HG02798 (cell line): Measurements from ENCODE around the gene GABARAP.
A peak's percentile ranks its signal among the peaks of the same experiment; 100 is the strongest.

ENCODE experiments used
- ATAC-seq: cut with Tn5 transposase; IDR thresholded peaks from one replicate; pipeline ENCODE4 v1.9.1; 2021; ENCODE audit warnings: mild to moderate bottlenecking; ENCODE audit not compliant: unreplicated experiment, poor library complexity

Gene GABARAP

GRCh38 chr17:7224110-7224509, 18.1 kb downstream of the GABARAP start:
- no peak for ATAC-seq

GRCh38 chr17:7223375-7223774, 18.9 kb downstream of the GABARAP start:
- ATAC-seq = no peak

DNA sequence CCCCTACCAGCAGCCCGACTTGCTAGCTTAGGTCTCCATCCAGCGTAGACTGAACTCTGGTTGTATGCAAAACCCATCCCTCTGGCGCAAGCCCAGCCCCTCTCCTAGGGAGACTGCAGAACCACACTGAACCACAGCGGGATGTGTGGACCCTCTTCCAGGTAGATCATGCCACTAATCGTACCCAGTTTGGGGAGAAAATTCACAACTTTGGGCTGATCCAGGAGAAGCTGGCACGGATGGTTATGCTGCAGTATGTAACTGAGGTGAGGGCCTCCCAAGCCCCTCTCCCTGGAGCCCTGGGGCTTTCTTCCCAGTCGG, 19.3 kb downstream of the GABARAP start:
- ATAC-seq = no peak

- no peak for ATAC-seq
Observed at GRCh38 chr17:7222093-7222971, 19.9 kb downstream of the GABARAP start.

GRCh38 chr17:7221278-7222092, 20.8 kb downstream of the GABARAP start:
- no peak for ATAC-seq

DNA sequence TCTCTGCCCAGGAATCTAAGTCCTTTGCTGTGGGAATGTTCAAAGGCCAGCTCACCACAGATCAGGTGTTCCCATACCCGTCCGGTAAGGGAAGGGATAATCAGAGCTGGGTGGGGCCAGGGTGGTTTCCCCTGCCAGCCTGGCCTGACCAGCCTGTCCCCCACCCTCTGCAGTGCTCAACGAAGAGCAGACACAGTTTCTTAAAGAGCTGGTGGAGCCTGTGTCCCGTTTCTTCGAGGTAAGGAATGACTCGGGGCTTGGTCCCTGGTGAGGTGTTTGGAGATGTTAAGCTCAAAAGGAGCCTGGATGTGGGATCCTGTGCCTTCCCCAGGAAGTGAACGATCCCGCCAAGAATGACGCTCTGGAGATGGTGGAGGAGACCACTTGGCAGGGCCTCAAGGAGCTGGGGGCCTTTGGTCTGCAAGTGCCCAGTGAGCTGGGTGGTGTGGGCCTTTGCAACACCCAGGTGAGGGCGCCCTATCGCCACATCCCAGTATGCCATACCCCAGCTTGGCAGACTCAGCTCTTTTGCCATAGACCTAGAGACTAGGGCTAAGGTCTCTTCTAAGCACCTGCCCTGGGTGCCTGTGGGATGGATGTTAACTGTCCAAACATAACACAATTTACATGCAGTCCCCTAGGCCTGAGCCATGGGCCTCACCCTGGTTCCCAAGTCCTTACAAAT, 21.5 kb downstream of the GABARAP start:
- no peak for ATAC-seq

GRCh38 chr17:7219812-7220592, 22.2 kb downstream of the GABARAP start, which contains the start of the genes ACADVL and DLG4:
ACADVL (plus strand) TSS chr17:7219938; CDS start chr17:7219985, 47 bp downstream.
DLG4 (minus strand) TSS chr17:7219836.
- peak; percentile 62 for ATAC-seq

GRCh38 chr17:7219229-7219811, 22.9 kb downstream of the GABARAP start:
- ATAC-seq = no peak

- no peak for ATAC-seq
Observed at GRCh38 chr17:7218758-7219157, 23.5 kb downstream of the GABARAP start.

GRCh38 chr17:7218166-7218565, 24.1 kb downstream of the GABARAP start:
- no peak for ATAC-seq

DNA sequence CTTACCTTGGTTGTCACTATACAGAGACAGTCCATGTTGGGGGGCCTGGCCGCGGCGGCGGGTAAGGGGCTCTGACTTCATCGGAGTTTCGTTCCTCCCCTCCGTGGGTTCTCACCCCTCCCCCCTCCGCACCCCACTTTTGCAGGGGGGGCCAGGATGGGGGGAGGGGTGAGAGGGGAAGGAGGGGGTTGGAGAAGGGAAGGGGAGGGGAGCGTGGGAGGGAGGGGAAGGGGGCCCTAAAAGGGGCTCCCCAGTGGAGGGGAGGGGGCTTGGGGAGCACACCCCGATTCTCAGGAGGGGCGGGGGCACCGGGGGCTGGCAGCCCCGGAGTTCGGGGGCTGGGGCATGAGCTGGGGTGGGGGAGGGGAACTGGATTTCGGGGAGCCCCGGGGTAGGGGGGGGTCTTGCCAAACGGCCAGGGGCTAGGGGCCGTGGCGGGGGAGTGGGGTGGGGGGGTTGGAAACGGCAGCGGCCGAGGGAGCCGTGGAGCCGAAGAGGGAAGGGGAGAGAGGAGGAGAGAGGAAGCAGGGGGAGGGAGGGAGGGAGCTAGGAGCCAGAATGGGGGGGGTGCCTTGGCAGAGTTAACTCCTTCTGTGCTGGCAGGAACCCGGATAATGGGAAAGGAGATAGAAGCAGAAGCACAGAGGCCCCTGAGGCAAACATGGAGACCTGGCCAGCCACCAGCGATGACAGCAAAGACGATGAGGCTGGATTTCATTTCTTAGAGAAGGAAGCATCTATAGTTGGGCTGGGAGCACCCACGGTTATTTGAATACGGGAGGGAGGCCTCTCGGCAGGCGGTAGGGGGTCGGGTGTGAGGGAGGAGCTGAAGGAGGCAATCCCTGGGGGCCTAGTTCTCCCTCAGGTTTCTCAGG, 24.9 kb downstream of the GABARAP start:
- no peak for ATAC-seq

- ATAC-seq = no peak
Observed at GRCh38 chr17:7216242-7217112, 25.8 kb downstream of the GABARAP start.

DNA sequence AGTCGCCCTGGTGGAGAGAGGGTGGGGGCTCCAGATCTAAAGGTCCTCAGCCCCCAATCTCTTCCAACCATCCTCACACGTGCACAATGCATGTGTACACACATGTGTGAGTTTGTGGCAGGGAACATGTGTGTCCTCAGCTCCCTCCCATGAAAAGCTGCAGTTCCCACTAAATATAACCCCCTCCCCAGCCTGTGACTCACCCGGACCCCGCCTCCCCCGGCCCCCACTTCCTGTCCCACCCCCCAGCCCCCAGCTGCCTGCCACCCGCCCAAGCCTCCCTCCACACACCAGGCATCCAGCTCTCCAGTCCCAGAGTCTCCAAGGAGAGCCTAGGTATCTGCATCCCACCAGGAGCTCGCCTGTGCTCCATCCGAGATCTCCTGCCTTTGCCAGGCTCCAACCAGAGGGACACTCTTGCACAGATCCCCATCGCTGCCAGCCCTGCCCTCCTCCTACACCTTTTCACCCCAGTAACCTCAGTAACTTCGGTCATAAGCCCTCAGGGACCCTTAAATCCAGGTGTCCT, 26.5 kb downstream of the GABARAP start:
- ATAC-seq = no peak

DNA sequence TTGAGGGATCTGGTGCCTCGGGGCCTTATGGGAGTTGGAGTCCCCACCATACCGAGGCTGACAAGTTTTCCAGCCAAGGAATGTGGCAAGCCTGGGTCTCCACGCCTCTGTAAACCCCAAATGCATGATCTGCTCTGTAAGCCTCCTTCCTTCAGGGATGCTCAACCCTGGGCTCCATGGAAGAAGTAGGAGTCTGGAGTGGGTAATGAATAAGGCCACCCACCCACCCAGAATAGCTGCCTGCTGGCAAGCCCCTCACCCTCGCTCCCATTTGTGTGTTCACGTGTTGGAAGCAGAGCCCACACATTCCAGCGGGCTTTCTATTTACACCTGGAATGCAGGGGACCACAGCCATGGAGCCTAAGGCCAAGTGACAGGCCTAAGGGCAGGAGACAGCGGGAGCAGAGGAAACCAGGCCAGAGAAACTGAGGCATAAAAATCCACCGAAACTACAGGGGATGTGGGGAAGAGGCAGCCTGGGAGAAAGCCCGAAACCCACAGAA, 27.1 kb downstream of the GABARAP start:
- ATAC-seq = no peak

GRCh38 chr17:7214300-7215135, 27.7 kb downstream of the GABARAP start:
- ATAC-seq = peak; percentile 84

DNA sequence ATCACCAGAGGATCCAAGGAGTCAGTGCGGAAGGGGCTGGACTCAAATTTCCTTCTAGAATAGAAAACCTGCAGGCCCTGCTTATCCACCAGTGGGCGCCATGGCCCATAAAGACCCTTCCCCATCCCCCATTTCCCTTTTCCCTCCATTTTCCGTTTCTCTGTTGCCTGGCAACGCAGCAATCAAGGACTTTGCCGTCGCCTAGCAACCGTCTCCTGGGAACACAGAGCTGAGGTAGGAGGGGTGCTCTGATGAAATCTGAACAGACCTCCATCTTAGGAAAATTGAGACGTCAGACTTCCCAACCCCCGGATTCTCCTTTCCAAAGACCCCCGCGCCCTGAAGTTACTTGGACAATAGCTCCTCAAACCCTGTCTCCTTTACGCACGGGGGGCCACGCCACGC, 28.4 kb downstream of the GABARAP start:
- ATAC-seq = peak; percentile 2
